ENCODE data around the gene FGFRL1. TPM values are rescaled to one million over a fixed set of nuclear protein-coding genes. Genes with fewer than 3 reads are reported as not detected.

FGFRL1 gene
- polyA plus RNA-seq, 2 of the 4 experiments (the other 2 are of a cell fraction) = 4.7 to 11.2 TPM

- no peak overlapping the region for H3K27ac ChIP-seq
Observed at GRCh38 chr4:1001561-1002130, 9.8 kb upstream of the FGFRL1 start.

GRCh38 chr4:1002131-1002630 lies 9.2 kb upstream of the FGFRL1 start:
- ChIA-PET POLR2A (no interaction called here), CTCF (no interaction called here)
- ATAC-seq = no peak
- DNase-seq (ENCODE audit: low read depth in 1 of 2, low spot score in 1 of 2) = no peak
- Histone ChIP-seq H3K9me3 (no peaks in the 10 kb centered on the region), H3K4me3 (no peak overlapping the region), H3K27ac (no peak overlapping the region), H3K4me2 (no peak overlapping the region), H3K4me1 (0 out of 3 replicates have a peak, but pooled peaks cover 5% of the 10 kb centered on the region)
- FAIRE-seq = no peak
- TF ChIP-seq CEBPB (IDR thresholded peaks at IDR 0.05) (peak in 1 of 2 experiments; percentile 39; a peak in 1 of 4 replicates), TP53 (CRISPR knock-in tag; IDR thresholded peaks at IDR 0.05) (no peak)
- 89% methylated on average over 19 of the region's 54 CpGs for WGBS (ENCODE audit: missing lambda C conversion rate)

More at GRCh38 chr4:1001561-1002130, 9.8 kb upstream of the FGFRL1 start:
- DNase-seq (ENCODE audit: low read depth in 1 of 2, low spot score in 1 of 2) = no peak
- ChIA-PET POLR2A (no interaction called here), CTCF (no interaction called here)
- Histone ChIP-seq H3K4me3 (no peak overlapping the region), H3K4me2 (no peak overlapping the region), H3K4me1 (0 out of 3 replicates have a peak, but pooled peaks cover 5% of the 10 kb centered on the region), H3K9me3 (no peaks in the 10 kb centered on the region)
- TF ChIP-seq MAZ (IDR thresholded peaks at IDR 0.05; ENCODE audit: borderline replicate concordance, low read depth, low read length) (no peak), RNF2 (IDR thresholded peaks at IDR 0.05; ENCODE audit: borderline replicate concordance, low read depth) (no peak), CBX2 (IDR thresholded peaks at IDR 0.05; ENCODE audit: borderline replicate concordance, low read depth) (no peak), ZSCAN20 (CRISPR knock-in tag; IDR thresholded peaks at IDR 0.05) (no peak), JUNB (IDR thresholded peaks at IDR 0.05) (no peak), POLR2A (IDR thresholded peaks at IDR 0.05; ENCODE audit: low read length) (no peak), USF2 (IDR thresholded peaks at IDR 0.05) (no peak), BHLHE40 (IDR thresholded peaks at IDR 0.05; ENCODE audit: low read depth, low read length) (no peak), PHF8 (IDR thresholded peaks at IDR 0.05; ENCODE audit: borderline replicate concordance, low read depth) (no peak), EP300 (IDR thresholded peaks at IDR 0.05) (no peak), HOXB5 (CRISPR knock-in tag; IDR thresholded peaks at IDR 0.05) (no peak), JUN (IDR thresholded peaks at IDR 0.05) (no peak), NFE2L2 (conservative IDR thresholded peaks at IDR 0.05; ENCODE audit: low read length) (no peak), TFCP2L1 (CRISPR knock-in tag; IDR thresholded peaks at IDR 0.05) (no peak), E2F6 (IDR thresholded peaks at IDR 0.05; ENCODE audit: borderline replicate concordance, low read depth) (no peak), HOXB13 (CRISPR knock-in tag; IDR thresholded peaks at IDR 0.05; ENCODE audit: low read depth) (no peak)
- 95% methylated on average over 10 of the region's 48 CpGs for WGBS (ENCODE audit: missing lambda C conversion rate)
- ATAC-seq = no peak
- no peak for FAIRE-seq

GRCh38 chr4:1002631-1003251 lies 8.7 kb upstream of the FGFRL1 start:
- Histone ChIP-seq H3K27ac (no peak overlapping the region), H3K4me3 (no peak overlapping the region), H3K9me3 (no peaks in the 10 kb centered on the region), H3K4me1 (0 out of 3 replicates have a peak, but pooled peaks cover 3% of the 10 kb centered on the region), H3K4me2 (no peak overlapping the region)
- DNase-seq (ENCODE audit: low read depth in 1 of 2, low spot score in 1 of 2) = no peak
- TF ChIP-seq RCOR1 (IDR thresholded peaks at IDR 0.05; ENCODE audit: low read depth, low read length) (no peak), FOSB (CRISPR knock-in tag; IDR thresholded peaks at IDR 0.05) (no peak), SREBF2 (IDR thresholded peaks at IDR 0.05) (no peak), BCL3 (IDR thresholded peaks at IDR 0.05) (no peak), ESRRA (IDR thresholded peaks at IDR 0.05; ENCODE audit: borderline replicate concordance, low read length) (no peak), HOXB5 (CRISPR knock-in tag; IDR thresholded peaks at IDR 0.05) (no peak), JUN (IDR thresholded peaks at IDR 0.05) (no peak), CBX8 (IDR thresholded peaks at IDR 0.05) (no peak), CHD2 (IDR thresholded peaks at IDR 0.05; ENCODE audit: low read length, partially characterized antibody) (no peak), SMC3 (IDR thresholded peaks at IDR 0.05) (no peak), CEBPB (IDR thresholded peaks at IDR 0.05) (no peak), HEYL (CRISPR knock-in tag; IDR thresholded peaks at IDR 0.05) (no peak), BHLHE40 (IDR thresholded peaks at IDR 0.05; ENCODE audit: low read depth, low read length) (no peak), FOSL2 (IDR thresholded peaks at IDR 0.05) (no peak), FOSL2 (CRISPR knock-in tag; IDR thresholded peaks at IDR 0.05) (no peak)
- no peak for ATAC-seq
- ChIA-PET POLR2A (no interaction called here), CTCF (no interaction called here)
- no peak for FAIRE-seq
- no CpG with 5 or more reads among the region's 75 CpGs for WGBS (ENCODE audit: missing lambda C conversion rate)
